HG02852 (cell line): ENCODE results near the gene ASTN2.
"Not testable (repeated sequence)": the region's sequence is repeated elsewhere in the genome, so short reads cannot be mapped to it uniquely, and the experiment has no call there.

Source experiments
- ATAC-seq: cut with Tn5 transposase; IDR thresholded peaks from one replicate; pipeline ENCODE4 v1.9.1; 2021; ENCODE audit warnings: mild to moderate bottlenecking, moderate library complexity; ENCODE audit not compliant: unreplicated experiment

The ASTN2 gene

GRCh38 chr9:117084221-117084620 is 330.6 kb downstream of the ASTN2 start:
- ATAC-seq = no peak

GRCh38 chr9:117083559-117083958 is 331.3 kb downstream of the ASTN2 start:
- no peak for ATAC-seq

GRCh38 chr9:117081641-117082317 is 333.1 kb downstream of the ASTN2 start:
- no peak for ATAC-seq

GRCh38 chr9:117080765-117081390 is 334.0 kb downstream of the ASTN2 start:
- ATAC-seq = no peak

GRCh38 chr9:117076571-117077290 is 338.1 kb downstream of the ASTN2 start:
- no peak for ATAC-seq

- ATAC-seq = no peak
Observed at GRCh38 chr9:117075636-117076035, 339.2 kb downstream of the ASTN2 start.

- ATAC-seq = no peak
Observed at GRCh38 chr9:117074784-117075520, 339.9 kb downstream of the ASTN2 start.

GRCh38 chr9:117074342-117074662 is 340.6 kb downstream of the ASTN2 start:
- no peak for ATAC-seq

GRCh38 chr9:117073539-117074341 is 341.1 kb downstream of the ASTN2 start:
- ATAC-seq = no peak

GRCh38 chr9:117073071-117073470 is 341.8 kb downstream of the ASTN2 start:
- ATAC-seq = no peak

GRCh38 chr9:117072216-117072615 is 342.6 kb downstream of the ASTN2 start:
- no peak for ATAC-seq

- ATAC-seq = not testable (repeated sequence)
Observed at GRCh38 chr9:117071673-117072207, 343.1 kb downstream of the ASTN2 start.

- ATAC-seq = no peak
Observed at GRCh38 chr9:117063721-117064471, 351.0 kb downstream of the ASTN2 start.

GRCh38 chr9:117060963-117061362 is 353.9 kb downstream of the ASTN2 start:
- ATAC-seq = no peak

- no peak for ATAC-seq
Observed at GRCh38 chr9:117050007-117050406, 364.9 kb downstream of the ASTN2 start.

GRCh38 chr9:117046666-117047327 is 368.1 kb downstream of the ASTN2 start:
- peak; percentile 89 for ATAC-seq

GRCh38 chr9:117044241-117044640 is 370.6 kb downstream of the ASTN2 start:
- no peak for ATAC-seq

- no peak for ATAC-seq
Observed at GRCh38 chr9:117043159-117043558, 371.7 kb downstream of the ASTN2 start.

- ATAC-seq = no peak
Observed at GRCh38 chr9:117035546-117035945, 379.3 kb downstream of the ASTN2 start.
